Hepatocyte (in vitro differentiated cells): ENCODE data around the gene C1orf115.

ENCODE experiments used
- EZH2 ChIP-seq: fragments of 200-600 bp; sonication (generic); IDR thresholded peaks from 2 replicates; pipeline ENCODE4 v1.6.1; 2016; ENCODE audit warnings: antibody characterized with exemption, mild to moderate bottlenecking, borderline replicate concordance
- EZH2phosphoT487 ChIP-seq: fragments of 200-600 bp; sonication (generic); IDR thresholded peaks from one replicate; pipeline ENCODE4 v1.6.1; 2018; ENCODE audit warnings: antibody characterized with exemption, mild to moderate bottlenecking, low read depth, moderate library complexity; ENCODE audit not compliant: unreplicated experiment, severe bottlenecking
- TF ChIP-seq, protein P1 (sequence below): fragments of 200-600 bp; sonication (generic); IDR thresholded peaks from 2 replicates; pipeline ENCODE4 v1.5.1; 2016; ENCODE audit warnings: antibody characterized with exemption, mild to moderate bottlenecking; ENCODE audit not compliant: poor library complexity

DNA sequence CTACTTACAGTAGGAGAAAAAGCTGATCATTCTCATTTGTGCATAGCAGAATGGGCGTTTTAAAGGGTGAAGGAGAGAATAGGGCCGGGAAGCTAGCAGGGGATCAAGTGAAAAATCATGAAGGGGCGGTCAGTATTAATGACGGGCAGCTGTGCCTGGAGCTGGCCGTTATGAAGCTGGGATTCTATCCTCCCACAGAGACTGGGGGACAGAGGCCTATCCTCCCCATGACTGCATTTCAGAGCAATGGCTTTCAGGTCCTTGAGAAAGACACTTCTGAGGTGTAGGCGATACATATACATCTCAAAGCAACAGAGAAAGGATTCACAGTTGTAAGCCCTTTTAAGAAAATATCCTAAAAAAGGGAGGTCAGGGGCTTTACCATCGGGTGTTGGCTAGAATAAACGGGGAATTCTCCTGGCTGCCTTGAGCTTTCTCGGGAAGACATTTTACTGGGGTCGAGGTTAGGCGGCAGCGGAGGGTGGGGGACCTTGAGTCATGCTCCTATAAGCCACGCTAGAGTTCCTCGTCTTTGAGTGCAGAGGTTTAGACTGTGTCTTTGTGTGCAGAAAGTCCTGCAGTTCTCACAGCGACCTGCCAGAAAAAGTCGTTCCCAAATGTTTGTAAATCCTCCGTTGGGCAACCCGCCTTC lies 57.4 kb downstream of the C1orf115 start:
- TF ChIP-seq, protein P1, sequence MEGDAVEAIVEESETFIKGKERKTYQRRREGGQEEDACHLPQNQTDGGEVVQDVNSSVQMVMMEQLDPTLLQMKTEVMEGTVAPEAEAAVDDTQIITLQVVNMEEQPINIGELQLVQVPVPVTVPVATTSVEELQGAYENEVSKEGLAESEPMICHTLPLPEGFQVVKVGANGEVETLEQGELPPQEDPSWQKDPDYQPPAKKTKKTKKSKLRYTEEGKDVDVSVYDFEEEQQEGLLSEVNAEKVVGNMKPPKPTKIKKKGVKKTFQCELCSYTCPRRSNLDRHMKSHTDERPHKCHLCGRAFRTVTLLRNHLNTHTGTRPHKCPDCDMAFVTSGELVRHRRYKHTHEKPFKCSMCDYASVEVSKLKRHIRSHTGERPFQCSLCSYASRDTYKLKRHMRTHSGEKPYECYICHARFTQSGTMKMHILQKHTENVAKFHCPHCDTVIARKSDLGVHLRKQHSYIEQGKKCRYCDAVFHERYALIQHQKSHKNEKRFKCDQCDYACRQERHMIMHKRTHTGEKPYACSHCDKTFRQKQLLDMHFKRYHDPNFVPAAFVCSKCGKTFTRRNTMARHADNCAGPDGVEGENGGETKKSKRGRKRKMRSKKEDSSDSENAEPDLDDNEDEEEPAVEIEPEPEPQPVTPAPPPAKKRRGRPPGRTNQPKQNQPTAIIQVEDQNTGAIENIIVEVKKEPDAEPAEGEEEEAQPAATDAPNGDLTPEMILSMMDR = no peak
- TF ChIP-seq EZH2 (no peak), EZH2phosphoT487 (no peak)
